Activated CD8-positive, alpha-beta T cell treated with anti-CD3 and anti-CD28 coated beads for 36 hours (primary cell): ENCODE data around the gene COL13A1. TPM values are rescaled to one million over a fixed set of nuclear protein-coding genes. Genes with fewer than 3 reads are reported as not detected.

Experiments
- ATAC-seq: fragments of 200-7000 bp; cut with Tn5 transposase; one replicate; pipeline ENCODE4 v1.10.0; 2021; ENCODE audit warnings: mild to moderate bottlenecking, moderate library complexity
- CTCF ChIA-PET: fragments of 350-600 bp; sonication (Branson Sonifier 250); formaldehyde crosslinking; loops from one replicate; lab custom pipeline; 2021; ENCODE audit warnings: antibody characterized with exemption; lab: Charles Lee
- POLR2A ChIA-PET: fragments of 350-600 bp; sonication (Branson Sonifier 250); formaldehyde crosslinking; loops from one replicate; lab custom pipeline; 2021; ENCODE audit warnings: antibody characterized with exemption; lab: Charles Lee
- DNase-seq: peaks from one replicate; pipeline ENCODE4 v3.0.0-alpha.2; 2020
- H3K27ac Mint-ChIP-seq: one replicate; pipeline ENCODE4 v1.8.0; 2021; ENCODE audit warnings: mild to moderate bottlenecking, mixed read lengths
- H3K27me3 Mint-ChIP-seq: one replicate; pipeline ENCODE4 v1.8.0; 2021; ENCODE audit warnings: mixed read lengths
- H3K36me3 Mint-ChIP-seq: one replicate; pipeline ENCODE4 v1.8.0; 2021; ENCODE audit warnings: low read depth, mixed read lengths
- H3K4me1 Mint-ChIP-seq: one replicate; pipeline ENCODE4 v1.8.0; 2021; ENCODE audit warnings: low read depth, mixed read lengths
- H3K4me3 Mint-ChIP-seq: one replicate; pipeline ENCODE4 v1.8.0; 2021; ENCODE audit warnings: mild to moderate bottlenecking, moderate library complexity, mixed read lengths
- H3K9me3 Mint-ChIP-seq: one replicate; pipeline ENCODE4 v1.8.0; 2021; ENCODE audit warnings: mixed read lengths
- intact Hi-C: fragments of 100-400 bp; cut with micrococcal nuclease; formaldehyde crosslinking; loops from one replicate; pipeline ENCODE4 v1.10.0; 2022
- total RNA-seq, 2 experiments: library from RNA; stranded (reverse); gene quantifications; one replicate each; pipeline ENCODE4 v1.2.3, GENCODE V29; 2021
- TF ChIP-seq, protein P1 (sequence below): fragments of 200-600 bp; IDR thresholded peaks from one replicate; pipeline ENCODE4 v1.8.0; 2022; ENCODE audit warnings: antibody characterized with exemption, mild to moderate bottlenecking

COL13A1 gene
- total RNA-seq, 2 experiments from 2014 or later, result not detected

DNA sequence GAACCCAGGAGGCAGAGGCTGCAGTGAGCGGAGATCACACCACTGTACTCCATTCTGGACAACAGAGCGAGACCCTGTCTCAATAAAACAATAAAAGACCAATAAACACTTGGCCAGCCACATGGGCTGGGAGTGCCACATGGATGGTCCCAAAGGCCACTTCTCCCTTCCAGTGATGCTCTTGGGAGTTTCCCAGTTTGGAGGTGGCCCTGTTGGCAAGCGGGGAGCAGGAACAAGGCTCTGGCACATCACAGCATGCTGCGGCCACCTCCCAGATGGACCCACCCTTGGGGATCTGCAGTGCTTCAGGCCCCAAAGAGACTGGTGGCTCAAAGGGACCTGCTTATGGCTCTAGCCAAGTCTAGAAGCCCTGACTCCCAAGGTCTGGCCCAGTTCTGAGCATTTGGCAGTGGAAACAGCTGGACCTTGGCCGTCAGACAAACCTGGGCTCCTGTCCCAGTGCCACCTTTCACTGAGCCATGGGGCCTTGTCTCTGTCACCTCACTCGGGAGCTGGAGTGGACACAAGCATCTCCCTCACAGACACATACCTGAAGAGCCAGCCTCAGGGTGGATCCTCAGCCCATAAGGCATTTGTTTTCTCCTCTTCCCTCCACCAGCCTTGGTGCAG is 91.7 kb downstream of the COL13A1 start:
- no peak for DNase-seq
- no peak for ATAC-seq
- intact Hi-C loops, result no loop called here
- TF ChIP-seq, protein P1, sequence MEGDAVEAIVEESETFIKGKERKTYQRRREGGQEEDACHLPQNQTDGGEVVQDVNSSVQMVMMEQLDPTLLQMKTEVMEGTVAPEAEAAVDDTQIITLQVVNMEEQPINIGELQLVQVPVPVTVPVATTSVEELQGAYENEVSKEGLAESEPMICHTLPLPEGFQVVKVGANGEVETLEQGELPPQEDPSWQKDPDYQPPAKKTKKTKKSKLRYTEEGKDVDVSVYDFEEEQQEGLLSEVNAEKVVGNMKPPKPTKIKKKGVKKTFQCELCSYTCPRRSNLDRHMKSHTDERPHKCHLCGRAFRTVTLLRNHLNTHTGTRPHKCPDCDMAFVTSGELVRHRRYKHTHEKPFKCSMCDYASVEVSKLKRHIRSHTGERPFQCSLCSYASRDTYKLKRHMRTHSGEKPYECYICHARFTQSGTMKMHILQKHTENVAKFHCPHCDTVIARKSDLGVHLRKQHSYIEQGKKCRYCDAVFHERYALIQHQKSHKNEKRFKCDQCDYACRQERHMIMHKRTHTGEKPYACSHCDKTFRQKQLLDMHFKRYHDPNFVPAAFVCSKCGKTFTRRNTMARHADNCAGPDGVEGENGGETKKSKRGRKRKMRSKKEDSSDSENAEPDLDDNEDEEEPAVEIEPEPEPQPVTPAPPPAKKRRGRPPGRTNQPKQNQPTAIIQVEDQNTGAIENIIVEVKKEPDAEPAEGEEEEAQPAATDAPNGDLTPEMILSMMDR, result no peak
- POLR2A ChIA-PET, result no interaction called here
- no peaks in the 10 kb centered on the region for H3K36me3 Mint-ChIP-seq
- no peaks in the 10 kb centered on the region for H3K4me1 Mint-ChIP-seq
- no peaks in the 10 kb centered on the region for H3K27me3 Mint-ChIP-seq
- H3K27ac Mint-ChIP-seq, result no peak overlapping the region
- H3K9me3 Mint-ChIP-seq, result no peaks in the 10 kb centered on the region
- no peak overlapping the region for H3K4me3 Mint-ChIP-seq
- CTCF ChIA-PET, result no interaction called here

DNA sequence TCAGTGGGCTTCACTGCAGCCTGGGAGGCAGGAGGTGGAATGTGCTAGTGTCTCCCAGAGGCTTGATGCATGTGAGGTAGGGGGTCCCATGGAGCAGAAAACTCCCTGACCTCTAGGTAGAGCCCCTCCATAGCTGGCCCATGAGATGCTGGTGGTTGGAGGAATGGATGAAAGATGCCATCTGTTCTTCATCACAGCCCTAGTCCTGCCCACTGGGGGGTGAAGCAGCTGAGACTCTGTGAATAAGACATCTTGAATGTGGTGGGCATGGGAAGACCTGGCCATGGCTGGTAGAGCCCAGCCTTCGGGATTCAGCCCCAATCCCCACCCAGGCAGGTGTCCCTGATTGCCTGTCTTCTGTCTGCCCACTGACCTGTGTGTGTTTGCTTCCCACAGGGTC is 92.5 kb downstream of the COL13A1 start:
- TF ChIP-seq, protein P1, result no peak
- Mint-ChIP-seq H3K27ac (no peak overlapping the region), H3K4me1 (no peaks in the 10 kb centered on the region), H3K36me3 (no peaks in the 10 kb centered on the region), H3K27me3 (no peaks in the 10 kb centered on the region), H3K4me3 (no peak overlapping the region), H3K9me3 (no peaks in the 10 kb centered on the region)
- intact Hi-C loops, result no loop called here
- ChIA-PET POLR2A (no interaction called here), CTCF (no interaction called here)
- DNase-seq (no peak), ATAC-seq (no peak)

DNA sequence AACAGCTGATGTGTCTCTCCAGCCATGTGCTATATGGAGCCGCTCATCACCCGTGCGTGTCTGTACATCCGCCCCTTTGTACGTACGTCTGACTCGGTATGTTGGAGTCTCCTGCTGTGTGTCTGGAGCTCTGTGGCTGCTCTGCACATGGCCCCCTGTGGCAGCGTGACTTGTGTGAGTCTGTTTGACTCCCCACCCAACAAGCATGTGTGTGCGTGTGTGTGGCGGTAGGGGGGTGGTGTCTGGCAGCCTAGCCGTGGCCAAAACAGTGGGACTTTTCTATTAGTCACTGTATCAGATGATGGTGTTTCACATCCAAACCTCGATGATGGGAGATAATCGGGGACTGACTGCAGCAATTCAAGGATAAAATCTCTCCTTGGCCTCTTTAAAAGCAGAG is 94.1 kb downstream of the COL13A1 start:
- CTCF ChIA-PET, result interaction anchor here (1.1 kb wide), 1 partner anchor 62 kb away, joined by 3 read pairs; no protein-coding TSS in a partner anchor
- intact Hi-C loops, result no loop called here
- no peak overlapping the region for H3K27ac Mint-ChIP-seq

DNA sequence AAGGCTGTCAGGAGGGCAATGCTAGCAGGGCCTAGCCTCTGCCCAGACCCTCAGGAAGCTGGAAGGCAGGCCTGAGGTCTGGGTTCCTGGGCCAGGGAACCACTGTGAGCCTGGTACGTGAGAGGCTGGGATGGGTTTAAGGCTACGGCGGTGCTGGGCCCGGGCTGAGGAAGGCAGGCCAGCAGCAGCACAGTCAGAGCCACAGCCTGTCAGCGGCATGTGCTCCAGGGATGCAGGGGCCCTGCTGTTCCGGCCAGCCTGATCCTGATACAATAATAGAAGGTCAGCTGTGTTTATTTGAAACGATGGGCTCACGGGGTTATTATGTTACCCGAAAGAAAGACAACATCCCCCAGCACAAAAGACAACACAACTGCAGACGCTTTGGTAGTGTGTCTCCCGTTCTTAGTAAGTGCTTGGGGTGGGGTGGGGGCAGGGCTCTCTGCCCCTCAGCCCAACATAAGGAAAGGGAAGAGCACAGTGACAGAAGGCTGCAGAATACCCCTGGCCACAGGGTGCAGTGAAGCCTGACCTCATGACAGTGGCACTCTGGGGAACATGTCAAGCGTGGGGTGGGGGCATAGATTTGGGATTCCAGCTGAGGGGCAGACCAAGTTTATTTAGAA is 95.0 kb downstream of the COL13A1 start:
- intact Hi-C loops, result no loop called here
- TF ChIP-seq, protein P1, result no peak
- DNase-seq (no peak), ATAC-seq (no peak)
- Mint-ChIP-seq H3K27me3 (no peaks in the 10 kb centered on the region), H3K4me3 (no peak overlapping the region), H3K9me3 (no peaks in the 10 kb centered on the region), H3K27ac (no peak overlapping the region), H3K36me3 (no peaks in the 10 kb centered on the region), H3K4me1 (no peaks in the 10 kb centered on the region)
- ChIA-PET CTCF (interaction anchor here (1.1 kb wide), 1 partner anchor 61 kb away, joined by 3 read pairs; no protein-coding TSS in a partner anchor), POLR2A (interaction anchor here (1.0 kb wide), 1 partner anchor 16 kb away, joined by 3 read pairs; no protein-coding TSS in a partner anchor)

More for the DNA sequence above, 94.1 kb downstream of the COL13A1 start:
- DNase-seq, result no peak
- TF ChIP-seq, protein P1, result no peak
- POLR2A ChIA-PET, result no interaction called here
- no peak overlapping the region for H3K4me3 Mint-ChIP-seq
- H3K4me1 Mint-ChIP-seq, result no peaks in the 10 kb centered on the region
- no peak for ATAC-seq
- no peaks in the 10 kb centered on the region for H3K27me3 Mint-ChIP-seq
- H3K9me3 Mint-ChIP-seq, result no peaks in the 10 kb centered on the region
- no peaks in the 10 kb centered on the region for H3K36me3 Mint-ChIP-seq

DNA sequence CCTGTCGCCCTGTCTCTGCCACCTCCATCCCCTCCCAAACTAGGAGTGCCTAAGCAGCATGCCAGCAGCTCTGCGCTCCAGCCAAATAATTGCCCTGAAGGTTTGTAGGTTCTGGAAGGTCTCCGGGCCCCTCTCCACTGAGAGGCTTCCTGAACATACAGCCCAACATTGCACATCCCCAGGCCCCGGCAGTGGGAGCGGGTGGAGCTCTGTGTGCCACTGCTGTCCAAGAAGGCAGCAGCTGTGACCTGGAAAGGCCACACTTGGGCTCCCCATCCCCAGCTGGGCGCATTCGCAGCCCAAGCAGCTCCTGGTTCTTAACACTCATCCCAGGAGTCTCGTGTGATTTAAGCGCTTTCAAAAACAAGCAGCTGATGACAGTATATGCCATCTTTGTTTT is 95.7 kb downstream of the COL13A1 start:
- DNase-seq (no peak), ATAC-seq (no peak)
- H3K27ac Mint-ChIP-seq, result no peak overlapping the region
- no peaks in the 10 kb centered on the region for H3K27me3 Mint-ChIP-seq
- H3K4me3 Mint-ChIP-seq, result no peak overlapping the region
- no peaks in the 10 kb centered on the region for H3K36me3 Mint-ChIP-seq
- H3K9me3 Mint-ChIP-seq, result no peaks in the 10 kb centered on the region
- POLR2A ChIA-PET, result interaction anchor here (0.7 kb wide), 1 partner anchor 17 kb away, joined by 3 read pairs; no protein-coding TSS in a partner anchor
- TF ChIP-seq, protein P1, result no peak
- CTCF ChIA-PET, result interaction anchor here (0.8 kb wide), 1 partner anchor 18 kb away, joined by 3 read pairs; no protein-coding TSS in a partner anchor
- intact Hi-C loops, result no loop called here
- H3K4me1 Mint-ChIP-seq, result no peaks in the 10 kb centered on the region
